B cell (primary cell): ENCODE results near the gene ELF3.

Source experiments
- CTCF ChIP-seq: fragments of 200-600 bp; IDR thresholded peaks from one replicate; pipeline ENCODE4 v1.8.0; 2022; ENCODE audit warnings: antibody characterized with exemption, mild to moderate bottlenecking
- EZH2 ChIP-seq: IDR thresholded peaks from 2 replicates; pipeline ENCODE4 v1.6.1; 2012; ENCODE audit warnings: borderline replicate concordance, low read depth, mild to moderate bottlenecking, moderate library complexity, low read length; ENCODE audit not compliant: insufficient read depth, poor library complexity, severe bottlenecking

GRCh38 chr1:201988601-201989000 is 21.8 kb upstream of the ELF3 start:
- TF ChIP-seq CTCF (no peak), EZH2 (no peak)
